Fibroblast of lung (primary cell): ENCODE data around the gene UBE2G1. TPM values are rescaled to one million over a fixed set of nuclear protein-coding genes. Genes with fewer than 3 reads are reported as not detected.

Source experiments
- DNase-seq, 2 donors: peaks; one replicate each; pipeline versions ENCODE4 v3.0.0 to v3.0.0-alpha.2; 2010; ENCODE audit warnings: low read depth in 2 of 2
- H2AFZ ChIP-seq: 2 replicates; pipeline ENCODE4 v1.5.1; 2012; ENCODE audit warnings: low read length, control low read depth, inconsistent platforms
- H3K27ac ChIP-seq: 2 replicates; pipeline ENCODE4 v1.5.1; 2011; ENCODE audit warnings: low read length, control low read depth; ENCODE audit not compliant: insufficient read depth
- H3K27me3 ChIP-seq: 2 replicates; pipeline ENCODE4 v1.5.1; 2011; ENCODE audit warnings: mild to moderate bottlenecking, low read length; ENCODE audit not compliant: control insufficient read depth, insufficient read depth
- H3K36me3 ChIP-seq: 2 replicates; pipeline ENCODE4 v1.5.1; 2011; ENCODE audit warnings: low read length; ENCODE audit not compliant: control insufficient read depth, insufficient read depth
- H3K4me1 ChIP-seq: 2 replicates; pipeline ENCODE4 v1.5.1; 2011; ENCODE audit warnings: low read length; ENCODE audit not compliant: control insufficient read depth, insufficient read depth; ENCODE audit errors: extremely low read depth
- H3K4me2 ChIP-seq: 2 replicates; pipeline ENCODE4 v1.5.1; 2011; ENCODE audit warnings: low read length, control low read depth; ENCODE audit not compliant: insufficient read depth; ENCODE audit errors: extremely low read depth
- H3K4me3 ChIP-seq, 4 experiments: fragments of 200-600 bp in 1 of 4; sonication (generic) in 1 of 4; replicated peaks in 1 of 4; 2 replicates each; pipeline ENCODE4 v1.5.1; 2011 to 2016; ENCODE audit warnings: low read length in 4 of 4, low read depth in 3 of 4, mild to moderate bottlenecking in 3 of 4, control low read depth in 2 of 4, inconsistent platforms in 1 of 4, mixed read lengths in 1 of 4; ENCODE audit not compliant: insufficient read depth in 1 of 4; ENCODE audit errors: control extremely low read depth in 1 of 4
- H3K79me2 ChIP-seq: 2 replicates; pipeline ENCODE4 v1.5.1; 2012; ENCODE audit warnings: mild to moderate bottlenecking, low read length, inconsistent platforms; ENCODE audit not compliant: control insufficient read depth, insufficient read depth
- H3K9ac ChIP-seq: 2 replicates; pipeline ENCODE4 v1.5.1; 2011; ENCODE audit warnings: mild to moderate bottlenecking, low read length, control low read depth; ENCODE audit not compliant: insufficient read depth
- H3K9me3 ChIP-seq: 2 replicates; pipeline ENCODE4 v1.5.1; 2012; ENCODE audit warnings: low read depth, low read length; ENCODE audit not compliant: control insufficient read depth, insufficient read depth
- H4K20me1 ChIP-seq: 2 replicates; pipeline ENCODE4 v1.5.1; 2011; ENCODE audit warnings: low read length; ENCODE audit not compliant: control insufficient read depth, insufficient read depth; ENCODE audit errors: extremely low read depth
- EZH2 ChIP-seq: IDR thresholded peaks from 2 replicates; pipeline ENCODE4 v1.5.1; 2012; ENCODE audit warnings: low read length, control low read depth, mild to moderate bottlenecking; ENCODE audit errors: missing control alignments
- polyA plus RNA-seq, 2 donors: library from polyadenylated mRNA; depleted of rRNA in 1 of 2; stranded (reverse) in 1 of 2; unstranded in 1 of 2; fragments of >200 nt; gene quantifications; 2 replicates each; pipeline ENCODE4 v1.2.1, GENCODE V29; 2011 to 2012; ENCODE audit warnings: missing spikeins in 1 of 2
- total RNA-seq: library from RNA; depleted of rRNA; stranded (reverse); fragments of >200 nt; gene quantifications from 2 replicates; pipeline ENCODE4 v1.2.1, GENCODE V29; 2014
- TF ChIP-seq, protein P1 (sequence below), 2 donors: IDR thresholded peaks in 1 of 2; conservative IDR thresholded peaks in 1 of 2; 1 replicate in 1 of 2; 2 replicates in 1 of 2; pipeline ENCODE4 v1.5.1; 2011 to 2012; ENCODE audit warnings: low read length in 2 of 2, control low read depth in 1 of 2, inconsistent platforms in 1 of 2, low read depth in 1 of 2, mild to moderate bottlenecking in 1 of 2

The UBE2G1 gene
- total and polyA plus RNA-seq, 2 donors (not counting 1 experiment from before 2014, with no cell fraction given): 30.7 to 48.4 TPM

DNA sequence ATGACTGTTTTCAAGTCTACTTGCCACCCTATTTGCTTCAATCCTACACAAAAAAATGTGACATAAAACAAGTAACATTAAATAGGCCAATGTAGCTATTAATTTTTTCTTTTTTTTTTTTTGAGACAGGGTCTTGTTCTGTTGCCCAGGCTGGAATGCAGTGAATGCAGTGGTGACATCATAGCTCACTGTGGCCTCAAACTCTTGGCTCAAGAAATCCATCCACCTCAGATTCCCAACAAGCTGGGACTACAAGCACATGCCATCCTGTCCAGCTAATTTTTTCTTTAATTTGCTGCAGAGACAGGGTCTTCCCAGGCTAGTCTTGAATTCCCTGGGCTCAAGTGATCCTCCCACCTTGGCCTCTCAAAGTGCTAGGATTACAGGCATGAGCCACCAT is 132.1 kb downstream of the UBE2G1 start:
- Histone ChIP-seq H3K27ac (no peak overlapping the region), H3K4me1 (peaks cover 23% of the 10 kb centered on the region), H2AFZ (no peak overlapping the region), H4K20me1 (no peaks in the 10 kb centered on the region), H3K4me3 (no peak overlapping the region), H3K79me2 (no peaks in the 10 kb centered on the region), H3K4me2 (no peak overlapping the region), H3K9me3 (no peaks in the 10 kb centered on the region), H3K27me3 (no peaks in the 10 kb centered on the region), H3K36me3 (peaks cover 5% of the 10 kb centered on the region), H3K9ac (no peak overlapping the region)
- TF ChIP-seq, protein P1, sequence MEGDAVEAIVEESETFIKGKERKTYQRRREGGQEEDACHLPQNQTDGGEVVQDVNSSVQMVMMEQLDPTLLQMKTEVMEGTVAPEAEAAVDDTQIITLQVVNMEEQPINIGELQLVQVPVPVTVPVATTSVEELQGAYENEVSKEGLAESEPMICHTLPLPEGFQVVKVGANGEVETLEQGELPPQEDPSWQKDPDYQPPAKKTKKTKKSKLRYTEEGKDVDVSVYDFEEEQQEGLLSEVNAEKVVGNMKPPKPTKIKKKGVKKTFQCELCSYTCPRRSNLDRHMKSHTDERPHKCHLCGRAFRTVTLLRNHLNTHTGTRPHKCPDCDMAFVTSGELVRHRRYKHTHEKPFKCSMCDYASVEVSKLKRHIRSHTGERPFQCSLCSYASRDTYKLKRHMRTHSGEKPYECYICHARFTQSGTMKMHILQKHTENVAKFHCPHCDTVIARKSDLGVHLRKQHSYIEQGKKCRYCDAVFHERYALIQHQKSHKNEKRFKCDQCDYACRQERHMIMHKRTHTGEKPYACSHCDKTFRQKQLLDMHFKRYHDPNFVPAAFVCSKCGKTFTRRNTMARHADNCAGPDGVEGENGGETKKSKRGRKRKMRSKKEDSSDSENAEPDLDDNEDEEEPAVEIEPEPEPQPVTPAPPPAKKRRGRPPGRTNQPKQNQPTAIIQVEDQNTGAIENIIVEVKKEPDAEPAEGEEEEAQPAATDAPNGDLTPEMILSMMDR (conservative IDR thresholded peaks at IDR 0.05 in 1 of 2, IDR thresholded peaks at IDR 0.05 in 1 of 2; ENCODE audit: low read depth in 1 of 2, low read length in 2 of 2): no peak
- no peak for TF ChIP-seq EZH2
- DNase-seq: peak in 1 of 2 donors; percentile 79

DNA sequence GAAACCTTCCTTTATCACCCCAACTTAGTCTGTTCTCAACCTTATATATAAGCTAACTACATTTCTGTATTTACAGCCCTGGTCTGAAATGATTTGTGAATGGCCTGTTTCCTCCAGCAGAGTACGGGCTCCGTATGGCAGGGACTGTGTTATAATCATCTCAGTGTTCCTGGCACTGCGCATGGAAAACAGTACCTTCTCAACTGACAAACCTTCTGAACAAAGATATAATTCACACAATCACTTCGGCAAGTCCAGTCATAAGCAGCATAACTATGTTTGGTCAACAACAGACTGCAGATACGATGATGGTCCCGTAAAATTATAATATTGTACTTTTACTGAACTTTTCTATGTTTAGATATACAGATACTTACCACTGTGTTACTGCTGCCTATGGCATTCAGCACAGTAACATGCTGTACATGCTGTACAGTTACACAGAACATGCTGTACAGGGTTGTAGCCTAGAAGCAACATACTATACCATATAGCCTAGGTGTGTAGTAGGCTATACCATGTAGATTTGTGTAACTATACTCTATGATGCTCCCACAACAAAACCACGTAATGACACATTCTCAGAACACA is 132.7 kb downstream of the UBE2G1 start:
- TF ChIP-seq EZH2: no peak
- TF ChIP-seq, protein P1 (conservative IDR thresholded peaks at IDR 0.05 in 1 of 2, IDR thresholded peaks at IDR 0.05 in 1 of 2; ENCODE audit: low read depth in 1 of 2, low read length in 2 of 2): no peak

DNA sequence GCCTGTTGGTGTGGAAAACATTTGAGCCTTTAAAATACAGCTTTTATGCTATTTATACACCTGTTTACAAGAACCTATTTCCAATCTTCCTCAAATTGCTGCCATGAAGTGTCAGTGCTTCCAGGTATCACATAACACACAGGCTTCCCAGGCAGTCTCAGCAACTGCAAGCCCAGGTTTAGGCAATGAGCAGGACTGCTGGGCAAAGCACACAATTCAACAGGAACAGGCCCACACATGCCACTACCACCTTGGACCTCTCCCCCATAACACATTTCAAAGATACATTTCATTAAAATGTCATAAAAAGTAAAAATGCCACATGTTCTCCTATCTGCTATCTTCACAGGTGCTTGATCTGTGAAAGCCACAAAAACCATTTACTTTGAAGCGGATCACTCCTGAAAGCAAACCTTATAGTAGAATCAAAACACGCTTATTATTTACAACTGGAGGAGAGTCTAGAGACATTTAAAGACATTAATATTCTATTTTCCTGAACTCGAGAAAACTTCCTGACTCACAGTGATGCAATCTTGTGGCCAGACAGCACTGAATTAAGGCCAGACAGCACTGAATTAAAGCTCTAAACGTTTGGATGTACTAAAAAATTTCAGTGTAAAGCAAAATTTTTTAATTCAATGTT is 134.2 kb downstream of the UBE2G1 start:
- H4K20me1 ChIP-seq: no peaks in the 10 kb centered on the region
- no peaks in the 10 kb centered on the region for H3K9me3 ChIP-seq
- H3K4me3 ChIP-seq: no peak overlapping the region
- H2AFZ ChIP-seq: no peak overlapping the region
- H3K27me3 ChIP-seq: no peaks in the 10 kb centered on the region
- no peak overlapping the region for H3K9ac ChIP-seq
- no peak for TF ChIP-seq EZH2
- TF ChIP-seq, protein P1 (conservative IDR thresholded peaks at IDR 0.05 in 1 of 2, IDR thresholded peaks at IDR 0.05 in 1 of 2; ENCODE audit: low read depth in 1 of 2, low read length in 2 of 2): no peak
- DNase-seq: peak; percentile 73 to 78
- H3K36me3 ChIP-seq: peaks cover 5% of the 10 kb centered on the region
- no peak overlapping the region for H3K4me2 ChIP-seq
- peaks cover 23% of the 10 kb centered on the region for H3K4me1 ChIP-seq
- peaks cover 6% of the 10 kb centered on the region for H3K79me2 ChIP-seq
- H3K27ac ChIP-seq: no peak overlapping the region

More for the DNA sequence above, 132.7 kb downstream of the UBE2G1 start:
- Histone ChIP-seq H3K79me2 (no peaks in the 10 kb centered on the region), H3K9ac (no peak overlapping the region), H3K4me1 (peaks cover 23% of the 10 kb centered on the region), H3K4me3 (no peak overlapping the region), H3K9me3 (no peaks in the 10 kb centered on the region), H2AFZ (no peak overlapping the region), H3K27ac (no peak overlapping the region), H4K20me1 (no peaks in the 10 kb centered on the region), H3K36me3 (peaks cover 5% of the 10 kb centered on the region), H3K27me3 (no peaks in the 10 kb centered on the region), H3K4me2 (no peak overlapping the region)
- DNase-seq: no peak
